Keratinocyte (primary cell): ENCODE data around the gene GDPD4.

Experiments
- EZH2 ChIP-seq: IDR thresholded peaks from one replicate; pipeline ENCODE4 v1.6.1; 2012; ENCODE audit warnings: inconsistent platforms, mild to moderate bottlenecking, low read length, moderate library complexity
- TF ChIP-seq, protein P1 (sequence below), 3 experiments: IDR thresholded peaks in 1 of 3; conservative IDR thresholded peaks in 1 of 3; optimal IDR thresholded peaks in 1 of 3; 2 replicates in 2 of 3; 3 replicates in 1 of 3; pipeline versions ENCODE3 to v1.5.1; 2011; ENCODE audit warnings: low read length in 3 of 3, mild to moderate bottlenecking in 3 of 3, moderate library complexity in 2 of 3, control low read depth in 1 of 3, inconsistent platforms in 1 of 3; ENCODE audit not compliant: insufficient read depth in 2 of 3; ENCODE audit errors: extremely low read depth in 1 of 3

DNA sequence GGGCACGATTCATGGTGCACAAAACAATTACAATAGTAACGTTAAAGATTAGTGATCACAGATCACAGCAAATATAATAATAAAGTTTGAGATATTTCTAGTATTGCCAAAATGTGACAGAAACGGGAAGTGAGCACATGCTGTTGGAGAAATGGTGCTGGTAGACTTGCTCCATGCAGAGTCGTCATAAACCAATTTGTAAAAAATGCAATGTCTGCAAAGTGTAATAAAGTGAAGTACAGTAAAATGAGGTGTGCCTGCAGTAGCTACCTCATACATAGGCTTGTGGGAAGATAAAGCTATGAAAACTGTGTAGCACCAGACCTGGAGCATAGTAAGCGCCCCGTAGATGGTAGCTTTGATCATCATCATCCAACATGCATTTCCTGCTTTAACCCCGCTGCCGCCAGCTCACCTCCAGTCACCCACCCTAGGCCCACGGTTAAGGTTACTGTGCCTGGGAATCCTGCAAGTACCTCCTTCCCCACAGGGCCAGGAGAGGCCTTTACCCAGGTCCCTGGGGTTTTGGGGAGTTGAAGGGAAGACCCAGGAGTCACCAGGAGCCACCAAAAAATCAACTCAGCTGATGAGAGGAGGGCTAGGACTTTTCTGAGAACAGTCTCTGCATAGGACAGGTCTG lies 114.3 kb downstream of the GDPD4 start:
- TF ChIP-seq EZH2: no peak
- TF ChIP-seq, protein P1, sequence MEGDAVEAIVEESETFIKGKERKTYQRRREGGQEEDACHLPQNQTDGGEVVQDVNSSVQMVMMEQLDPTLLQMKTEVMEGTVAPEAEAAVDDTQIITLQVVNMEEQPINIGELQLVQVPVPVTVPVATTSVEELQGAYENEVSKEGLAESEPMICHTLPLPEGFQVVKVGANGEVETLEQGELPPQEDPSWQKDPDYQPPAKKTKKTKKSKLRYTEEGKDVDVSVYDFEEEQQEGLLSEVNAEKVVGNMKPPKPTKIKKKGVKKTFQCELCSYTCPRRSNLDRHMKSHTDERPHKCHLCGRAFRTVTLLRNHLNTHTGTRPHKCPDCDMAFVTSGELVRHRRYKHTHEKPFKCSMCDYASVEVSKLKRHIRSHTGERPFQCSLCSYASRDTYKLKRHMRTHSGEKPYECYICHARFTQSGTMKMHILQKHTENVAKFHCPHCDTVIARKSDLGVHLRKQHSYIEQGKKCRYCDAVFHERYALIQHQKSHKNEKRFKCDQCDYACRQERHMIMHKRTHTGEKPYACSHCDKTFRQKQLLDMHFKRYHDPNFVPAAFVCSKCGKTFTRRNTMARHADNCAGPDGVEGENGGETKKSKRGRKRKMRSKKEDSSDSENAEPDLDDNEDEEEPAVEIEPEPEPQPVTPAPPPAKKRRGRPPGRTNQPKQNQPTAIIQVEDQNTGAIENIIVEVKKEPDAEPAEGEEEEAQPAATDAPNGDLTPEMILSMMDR (optimal IDR thresholded peaks at IDR 0.05 in 1 of 3, IDR thresholded peaks at IDR 0.05 in 1 of 3, conservative IDR thresholded peaks at IDR 0.05 in 1 of 3; ENCODE audit: extremely low read depth in 1 of 3, insufficient read depth in 2 of 3, low read length in 3 of 3): no peak
